Fibroblast of villous mesenchyme (primary cell): Measurements from ENCODE around the gene IDH3B. TPM values are rescaled to one million over a fixed set of nuclear protein-coding genes. Genes with fewer than 3 reads are reported as not detected.

ENCODE experiments used
- DNase-seq: peaks from one replicate; pipeline ENCODE4 v3.0.0-alpha.2; 2010; ENCODE audit warnings: low read depth
- H3K4me3 ChIP-seq: 2 replicates; pipeline ENCODE4 v1.5.1; 2011; ENCODE audit warnings: low read depth, mild to moderate bottlenecking, low read length
- CTCF ChIP-seq: IDR thresholded peaks from 2 replicates; pipeline ENCODE4 v1.5.1; 2012; ENCODE audit warnings: low read depth, mild to moderate bottlenecking, low read length; ENCODE audit not compliant: insufficient read depth
- total RNA-seq: library from RNA; depleted of rRNA; stranded (reverse); fragments of >200 nt; gene quantifications from 2 replicates; pipeline ENCODE4 v1.2.3, GENCODE V29; 2012

The IDH3B gene
- 63.0 and 86.0 TPM in 2 replicates for total RNA-seq

GRCh38 chr20:2663887-2664719, at the start of gene IDH3B:
Gene IDH3B, minus strand, starts transcription at chr20:2664216. Its CDS starts 28 bp downstream, at chr20:2664188.
- peak; percentile 96 for DNase-seq
- TF ChIP-seq CTCF = no peak
- H3K4me3 ChIP-seq = peak within 1 kb of the TSS; percentile 98

- H3K4me3 ChIP-seq = no peak overlapping the region
- no peak for TF ChIP-seq CTCF
- DNase-seq = no peak
Observed at GRCh38 chr20:2713285-2713684, 49.3 kb upstream of the IDH3B start.

GRCh38 chr20:2709205-2709981, 45.4 kb upstream of the IDH3B start:
- TF ChIP-seq CTCF = no peak
- DNase-seq = no peak
- H3K4me3 ChIP-seq = no peak overlapping the region

- H3K4me3 ChIP-seq = no peak overlapping the region
- TF ChIP-seq CTCF = no peak
- no peak for DNase-seq
Observed at GRCh38 chr20:2708665-2709064, 44.6 kb upstream of the IDH3B start.

- DNase-seq = no peak
- H3K4me3 ChIP-seq = no peak overlapping the region
- no peak for TF ChIP-seq CTCF
Observed at GRCh38 chr20:2708073-2708415, 44.0 kb upstream of the IDH3B start.

- H3K4me3 ChIP-seq = no peak overlapping the region
- DNase-seq = no peak
- TF ChIP-seq CTCF = no peak
Observed at GRCh38 chr20:2707353-2708072, 43.5 kb upstream of the IDH3B start.
